Heart right ventricle (tissue), 16 donors: ENCODE data around the gene NENF. TPM values are rescaled to one million over a fixed set of nuclear protein-coding genes. Genes with fewer than 3 reads are reported as not detected.

Experiments used
- ATAC-seq, 8 donors: fragments of 200-7000 bp; cut with Tn5 transposase; one replicate each; pipeline ENCODE4 v1.9.1; 2020; ENCODE audit warnings: mild to moderate bottlenecking in 8 of 8, moderate library complexity in 8 of 8, moderate number of reproducible peaks in 1 of 8
- DNase-seq, 2 donors: peaks; one replicate each; pipeline ENCODE4 v3.0.0-alpha.2; 2020
- H3K27ac ChIP-seq, 10 donors: fragments of 200-600 bp; sonication (generic) in 2 of 10; one replicate each; pipeline versions ENCODE4 v1.5.0 to v1.8.0; 2020 to 2022; ENCODE audit warnings: mild to moderate bottlenecking in 3 of 10
- H3K27me3 ChIP-seq, 7 donors: fragments of 200-600 bp; one replicate each; pipeline ENCODE4 v1.8.0; 2021 to 2022; ENCODE audit warnings: mild to moderate bottlenecking in 2 of 7
- H3K36me3 ChIP-seq, 9 donors: fragments of 200-600 bp; sonication (generic) in 1 of 9; one replicate each; pipeline versions ENCODE4 v1.5.0 to v1.8.0; 2020 to 2022; ENCODE audit warnings: mild to moderate bottlenecking in 2 of 9
- H3K4me1 ChIP-seq, 9 donors: fragments of 200-600 bp; sonication (generic) in 1 of 9; one replicate each; pipeline versions ENCODE4 v1.5.0 to v1.8.0; 2020 to 2022; ENCODE audit warnings: mild to moderate bottlenecking in 4 of 9
- H3K4me3 ChIP-seq, 10 donors: fragments of 200-600 bp; sonication (generic) in 2 of 10; one replicate each; pipeline versions ENCODE4 v1.5.0 to v1.8.0; 2020 to 2022; ENCODE audit warnings: mild to moderate bottlenecking in 7 of 10, moderate library complexity in 2 of 10
- H3K9me3 ChIP-seq, 11 donors: fragments of 200-600 bp in 10 of 11; sonication (generic) in 2 of 11; one replicate each; pipeline versions ENCODE4 v1.5.0 to v1.8.0; 2013 to 2022; ENCODE audit warnings: mild to moderate bottlenecking in 2 of 11, control low read depth in 1 of 11, moderate library complexity in 1 of 11
- CTCF ChIP-seq, 9 donors: fragments of 200-600 bp; sonication (generic) in 2 of 9; IDR thresholded peaks; one replicate each; pipeline versions ENCODE4 v1.5.0 to v1.8.0; 2021 to 2022; ENCODE audit warnings: antibody characterized with exemption in 9 of 9, mild to moderate bottlenecking in 5 of 9, moderate library complexity in 1 of 9
- WGBS, 2 donors: extraction: QIAGEN DNeasy Blood & Tissue Kit; methylation state at CpG; one replicate each; pipeline ENCODE4 v1.1.7; 2013; ENCODE audit warnings: inconsistent platforms in 1 of 2; 5-methylcytosine and 5-hydroxymethylcytosine counted together
- intact Hi-C, 10 donors: fragments of 100-400 bp; cut with DNase I; formaldehyde crosslinking; loops; one replicate each; pipeline versions ENCODE4 v1.11.1 to v1.14.2; 2022
- polyA plus RNA-seq, 2 donors: library from polyadenylated mRNA; stranded (reverse); fragments of 200-250 nt; gene quantifications; one replicate each; pipeline ENCODE4 v1.2.3, GENCODE V29; 2013
- total RNA-seq, 10 donors: library from RNA; stranded (reverse); fragmentation: NEBNext Ultra II Directional in 3 of 10; extraction: Animal tissue kit (Norgen Biotek cat#: 25700) in 3 of 10; gene quantifications; one replicate each; pipeline versions ENCODE4 v1.2.1 to v1.2.4, GENCODE V29; 2021 to 2023
- donor health status: Arrhythmogenic right ventricular cardiomyopathy.
- donor health status: ischemic (EF 13 %, LVEDD 7.1; RV severe dilation, severe dysfunction).
- donor health status: healthy with polysubstance abuse.
- donor health status: DM: no; HTN: yes; CAD: no.
- donor health status: DM: no; HTN: no; CAD: no.
- donor health status: ischemic (EF 25% LVEDD 6.9; RV normal size, moderate dysfunction).
- donor health status: ischemic (EF 25% LVEDD 5.7; RV mildly dilated, moderate dysfunction).
- donor health status: healthy.
- donor health status: DM: yes; HTN: yes; CAD: no.
- donor health status: Ischemic cardiomyopathy.
- donor health status: ischemic (EF 35%, LVEDD 5.7; RV mildly dilated, moderate dysfunction).
- donor health status: nonischemic (EF 11% LVEDD 7.7; RV severe dilation, severe dysfunction).
- donor health status: DM: yes; HTN: yes; CAD: no.
- donor health status: PGD.
- donor health status: ischemic (EF 29% LVEDD 5.4; RV normal size, mild dysfunction).
- donor health status: nonischemic (EF 23%, LVEDD 6.1; RV moderate dilation, normal function).

The NENF gene
- total and polyA plus RNA-seq, 12 donors, result 91.8 to 241 (median 115) TPM

- no peak for ATAC-seq
- 86 to 90% methylated on average over 9 of the region's 9 CpGs for WGBS, 2 donors
- intact Hi-C loops, result no loop called here
Observed at GRCh38 chr1:212460376-212460775, 27.7 kb downstream of the NENF start.

GRCh38 chr1:212461916-212462660, 29.4 kb downstream of the NENF start:
- Histone ChIP-seq H3K4me3 (no peak overlapping the region), H3K27ac (no peak overlapping the region), H3K9me3 (peaks cover 0 to 7% (median 0%) of the 10 kb centered on the region in 11 donors), H3K36me3 (no peaks in the 10 kb centered on the region), H3K4me1 (peaks cover 0 to 9% (median 0%) of the 10 kb centered on the region in 9 donors), H3K27me3 (no peaks in the 10 kb centered on the region)
- intact Hi-C loops, result no loop called here
- TF ChIP-seq CTCF (IDR thresholded peaks at IDR 0.05), result no peak
- WGBS, 2 donors, result 90 to 92% methylated on average over 13 of the region's 13 CpGs
- DNase-seq (no peak), ATAC-seq (no peak)

More at GRCh38 chr1:212460376-212460775, 27.7 kb downstream of the NENF start:
- Histone ChIP-seq H3K9me3 (peaks cover 0 to 7% (median 0%) of the 10 kb centered on the region in 11 donors), H3K4me3 (no peak overlapping the region), H3K36me3 (no peaks in the 10 kb centered on the region), H3K27ac (no peak overlapping the region), H3K4me1 (peaks cover 4 to 17% (median 10%) of the 10 kb centered on the region in 9 donors), H3K27me3 (no peaks in the 10 kb centered on the region)
- no peak for TF ChIP-seq CTCF (IDR thresholded peaks at IDR 0.05)
- DNase-seq, result no peak

GRCh38 chr1:212463565-212464285, 31.0 kb downstream of the NENF start:
- DNase-seq (no peak), ATAC-seq (no peak)
- Histone ChIP-seq H3K27me3 (no peaks in the 10 kb centered on the region), H3K36me3 (no peaks in the 10 kb centered on the region), H3K4me1 (peaks cover 0 to 16% (median 0%) of the 10 kb centered on the region in 9 donors), H3K4me3 (no peak overlapping the region), H3K27ac (no peak overlapping the region), H3K9me3 (no peaks in the 10 kb centered on the region)
- intact Hi-C loops, result no loop called here
- no peak for TF ChIP-seq CTCF (IDR thresholded peaks at IDR 0.05)
- WGBS, 2 donors, result 80 to 83% methylated on average over 7 of the region's 7 CpGs

- Histone ChIP-seq H3K9me3 (no peaks in the 10 kb centered on the region), H3K4me3 (no peak overlapping the region), H3K36me3 (no peaks in the 10 kb centered on the region), H3K4me1 (peaks cover 0 to 23% (median 5%) of the 10 kb centered on the region in 9 donors), H3K27me3 (no peaks in the 10 kb centered on the region), H3K27ac (no peak overlapping the region)
- ATAC-seq (no peak), DNase-seq (no peak)
- intact Hi-C loops, result no loop called here
- no peak for TF ChIP-seq CTCF (IDR thresholded peaks at IDR 0.05)
- 96 to 97% methylated on average over 7 of the region's 7 CpGs for WGBS, 2 donors
Observed at GRCh38 chr1:212465311-212465710, 32.6 kb downstream of the NENF start.
